Measurements from ENCODE around the gene PFAS.
"Not testable (repeated sequence)": the region's sequence is repeated elsewhere in the genome, so short reads cannot be mapped to it uniquely, and the experiment has no call there.

Gene PFAS, protein sequence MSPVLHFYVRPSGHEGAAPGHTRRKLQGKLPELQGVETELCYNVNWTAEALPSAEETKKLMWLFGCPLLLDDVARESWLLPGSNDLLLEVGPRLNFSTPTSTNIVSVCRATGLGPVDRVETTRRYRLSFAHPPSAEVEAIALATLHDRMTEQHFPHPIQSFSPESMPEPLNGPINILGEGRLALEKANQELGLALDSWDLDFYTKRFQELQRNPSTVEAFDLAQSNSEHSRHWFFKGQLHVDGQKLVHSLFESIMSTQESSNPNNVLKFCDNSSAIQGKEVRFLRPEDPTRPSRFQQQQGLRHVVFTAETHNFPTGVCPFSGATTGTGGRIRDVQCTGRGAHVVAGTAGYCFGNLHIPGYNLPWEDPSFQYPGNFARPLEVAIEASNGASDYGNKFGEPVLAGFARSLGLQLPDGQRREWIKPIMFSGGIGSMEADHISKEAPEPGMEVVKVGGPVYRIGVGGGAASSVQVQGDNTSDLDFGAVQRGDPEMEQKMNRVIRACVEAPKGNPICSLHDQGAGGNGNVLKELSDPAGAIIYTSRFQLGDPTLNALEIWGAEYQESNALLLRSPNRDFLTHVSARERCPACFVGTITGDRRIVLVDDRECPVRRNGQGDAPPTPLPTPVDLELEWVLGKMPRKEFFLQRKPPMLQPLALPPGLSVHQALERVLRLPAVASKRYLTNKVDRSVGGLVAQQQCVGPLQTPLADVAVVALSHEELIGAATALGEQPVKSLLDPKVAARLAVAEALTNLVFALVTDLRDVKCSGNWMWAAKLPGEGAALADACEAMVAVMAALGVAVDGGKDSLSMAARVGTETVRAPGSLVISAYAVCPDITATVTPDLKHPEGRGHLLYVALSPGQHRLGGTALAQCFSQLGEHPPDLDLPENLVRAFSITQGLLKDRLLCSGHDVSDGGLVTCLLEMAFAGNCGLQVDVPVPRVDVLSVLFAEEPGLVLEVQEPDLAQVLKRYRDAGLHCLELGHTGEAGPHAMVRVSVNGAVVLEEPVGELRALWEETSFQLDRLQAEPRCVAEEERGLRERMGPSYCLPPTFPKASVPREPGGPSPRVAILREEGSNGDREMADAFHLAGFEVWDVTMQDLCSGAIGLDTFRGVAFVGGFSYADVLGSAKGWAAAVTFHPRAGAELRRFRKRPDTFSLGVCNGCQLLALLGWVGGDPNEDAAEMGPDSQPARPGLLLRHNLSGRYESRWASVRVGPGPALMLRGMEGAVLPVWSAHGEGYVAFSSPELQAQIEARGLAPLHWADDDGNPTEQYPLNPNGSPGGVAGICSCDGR (N-terminal part only)

DNA sequence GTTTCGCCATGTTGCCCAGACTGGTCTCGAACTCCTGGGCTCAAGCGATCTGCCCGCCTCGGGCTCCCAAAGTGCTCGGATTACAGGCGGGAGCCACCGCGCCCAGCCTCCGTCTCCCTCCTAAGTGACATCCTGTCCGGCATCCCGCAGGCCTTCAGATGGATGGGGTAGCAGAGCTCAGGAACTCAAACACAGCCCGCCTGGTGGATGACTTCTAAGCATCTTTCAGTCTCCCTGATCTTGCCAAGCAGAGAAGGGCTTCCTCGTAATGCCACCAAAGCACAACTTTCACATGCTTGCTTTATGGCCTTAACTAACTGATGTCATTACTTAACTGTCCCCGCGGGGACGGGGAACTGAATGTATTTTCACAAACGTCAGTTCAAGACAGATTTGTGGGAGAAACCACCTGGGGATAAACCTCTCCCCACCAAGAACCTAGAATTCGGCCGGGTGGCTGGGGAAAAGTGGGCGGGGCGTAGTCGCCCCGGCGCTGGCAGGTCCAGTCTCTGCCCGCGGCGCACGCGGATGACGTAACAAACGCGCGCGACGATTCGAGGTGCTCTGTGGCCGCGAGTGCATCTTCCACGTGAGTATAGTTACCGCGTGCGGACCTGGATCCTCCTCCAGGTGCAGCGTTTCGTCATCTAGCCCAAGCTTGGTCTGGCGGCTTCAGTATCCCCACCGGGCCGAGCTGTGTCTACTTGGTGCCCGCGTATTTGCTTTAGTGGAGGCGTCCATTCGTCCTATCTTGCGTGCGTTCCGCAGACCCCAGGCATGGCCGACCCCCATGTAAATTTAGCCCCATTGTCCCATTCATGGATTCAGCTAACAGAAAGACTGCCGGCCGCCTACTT, at the start of gene PFAS:
Gene PFAS (plus strand): TSS at position 539 of the 857 bp plus-strand sequence. CDS start 4,649 bp downstream, outside the sequence.
- peak; percentile 95 for DNase-seq (ENCODE audit: low spot score)

DNA sequence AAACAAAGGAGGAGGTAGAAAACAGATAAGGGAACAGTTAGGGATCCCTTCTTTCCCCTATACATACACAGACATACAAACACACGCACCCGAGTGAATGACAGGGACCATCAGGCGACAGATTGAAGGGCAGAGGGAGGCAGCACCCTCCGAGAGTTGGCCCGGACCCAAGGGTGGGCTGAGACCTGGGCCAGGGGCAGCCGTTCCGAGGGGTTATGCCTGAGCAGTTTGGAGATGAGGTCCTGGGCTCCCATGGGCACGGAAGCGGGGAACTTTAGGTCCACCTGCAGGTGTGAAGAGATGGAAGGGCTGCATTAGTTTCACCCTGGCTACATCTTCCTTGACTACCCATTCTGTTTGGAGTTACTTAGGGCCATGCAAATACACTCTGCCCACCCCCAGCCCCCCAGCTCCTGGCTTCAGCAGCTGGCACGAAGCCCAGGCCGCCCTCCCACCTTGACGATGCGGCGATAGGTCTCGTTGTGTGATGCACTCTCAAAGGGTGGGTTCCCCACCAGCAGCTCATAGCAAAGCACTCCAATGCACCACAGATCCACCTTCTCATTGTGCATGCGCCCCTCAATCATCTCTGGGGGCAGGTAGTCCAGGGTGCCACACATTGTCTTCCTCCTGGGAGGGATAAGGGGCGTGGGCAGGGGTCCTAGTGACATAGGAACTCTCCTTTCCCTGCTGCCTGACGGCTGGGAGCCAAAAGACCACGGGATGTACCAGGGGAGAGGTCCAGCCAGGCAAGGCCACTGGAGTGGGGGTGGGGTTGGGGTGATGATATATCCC, 44.1 kb upstream of the PFAS start:
- no peak for DNase-seq (ENCODE audit: low spot score)

DNA sequence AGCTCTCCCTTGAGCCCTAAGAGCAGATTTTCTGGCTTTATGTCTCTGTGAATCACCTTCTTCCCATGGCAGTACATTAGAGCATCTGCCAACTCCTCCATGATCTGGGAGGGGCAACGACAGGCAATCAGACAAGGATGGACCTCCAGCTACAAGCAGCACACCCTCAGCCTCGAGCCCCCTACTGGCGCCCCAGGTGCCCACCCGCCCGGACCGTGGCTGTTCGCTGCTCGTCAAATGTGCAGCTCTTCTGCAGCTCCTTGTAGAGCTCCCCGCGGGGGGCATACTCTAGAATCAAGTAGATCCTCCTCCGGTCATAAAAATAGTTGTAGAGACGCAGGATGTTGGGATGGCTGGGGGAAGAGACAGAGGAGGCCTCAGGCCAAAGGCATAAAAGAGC, 42.6 kb upstream of the PFAS start:
- DNase-seq (ENCODE audit: low spot score) = no peak

DNA sequence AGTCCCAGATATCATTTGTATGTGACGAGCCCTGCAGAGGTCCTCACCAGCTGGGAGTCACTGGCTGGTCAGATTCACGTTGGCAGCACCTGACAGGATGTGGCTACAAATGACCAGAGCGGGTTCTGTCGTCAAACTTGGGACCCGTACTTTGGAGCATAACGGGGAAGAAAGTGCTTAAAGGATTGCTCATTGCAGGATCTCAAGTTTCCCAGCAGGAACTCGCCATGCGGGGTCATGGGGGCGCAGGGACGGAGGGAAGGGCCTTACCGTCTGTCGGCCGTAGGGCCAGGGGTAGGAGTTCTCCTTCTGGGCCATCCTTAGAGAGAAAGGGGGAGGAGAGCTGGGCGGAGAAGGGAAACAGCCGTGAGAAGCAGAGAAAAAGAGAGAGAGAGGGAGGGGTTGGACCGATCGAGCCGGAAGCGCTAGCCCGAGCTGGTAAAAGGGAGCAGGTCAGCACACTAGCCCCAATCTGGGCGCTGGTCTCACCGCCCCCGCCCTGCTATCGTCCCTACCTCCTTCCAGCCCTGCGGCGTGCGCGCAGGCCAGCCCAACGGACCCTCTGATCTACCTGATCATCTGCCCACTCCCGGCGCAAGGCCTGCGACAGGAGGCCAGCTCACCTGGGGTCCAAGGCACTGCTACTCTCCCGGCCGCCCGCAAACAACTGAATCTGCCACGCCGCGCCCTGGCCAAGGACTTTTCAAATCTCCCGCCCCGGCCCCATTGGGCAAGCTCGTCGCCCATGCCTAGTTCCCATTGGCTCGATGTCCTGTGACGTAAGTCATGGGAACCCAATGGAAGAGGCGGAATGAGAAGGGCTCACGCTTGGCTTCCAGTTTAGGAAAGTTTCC, 39.0 kb upstream of the PFAS start, which contains the start of gene AURKB:
Gene AURKB (minus strand): TSS at position 669 of the 854 bp plus-strand sequence. CDS start 351 bp downstream, at position 318.
- peak; percentile 97 for DNase-seq (ENCODE audit: low spot score)

DNA sequence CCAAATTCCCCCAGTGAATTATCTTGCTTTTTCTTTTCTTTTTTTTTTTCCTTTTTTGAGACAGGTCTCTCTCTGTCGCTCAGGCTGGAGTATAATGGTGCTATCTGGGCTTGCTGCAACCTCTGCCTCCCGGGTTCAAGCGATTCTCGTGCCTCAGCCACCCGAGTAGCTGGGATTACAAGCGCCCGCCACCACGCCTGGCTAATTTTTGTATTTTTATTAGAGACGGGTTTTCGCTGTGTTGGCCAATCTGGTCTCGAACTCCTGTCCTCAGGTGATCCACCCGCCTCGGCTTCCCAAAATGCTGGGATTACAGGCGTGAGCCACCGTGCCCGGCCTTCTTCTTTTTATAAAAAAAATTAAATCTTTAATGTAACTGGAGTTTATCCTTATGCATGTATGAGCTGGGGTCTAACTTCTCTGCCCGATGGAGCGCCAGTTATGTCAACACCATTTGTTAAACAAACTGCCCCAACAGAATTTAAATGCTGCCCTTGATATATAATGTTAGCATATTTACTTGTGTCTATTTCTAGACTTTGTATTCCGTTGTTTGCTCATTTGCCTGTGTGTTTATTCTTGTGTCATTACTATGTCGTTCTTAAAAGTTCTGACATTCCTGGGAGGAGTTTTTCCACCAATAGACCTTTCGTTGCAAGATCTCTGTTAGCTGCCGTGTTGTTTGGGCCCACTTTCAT, 38.2 kb upstream of the PFAS start:
- DNase-seq (ENCODE audit: low spot score) = no peak

DNA sequence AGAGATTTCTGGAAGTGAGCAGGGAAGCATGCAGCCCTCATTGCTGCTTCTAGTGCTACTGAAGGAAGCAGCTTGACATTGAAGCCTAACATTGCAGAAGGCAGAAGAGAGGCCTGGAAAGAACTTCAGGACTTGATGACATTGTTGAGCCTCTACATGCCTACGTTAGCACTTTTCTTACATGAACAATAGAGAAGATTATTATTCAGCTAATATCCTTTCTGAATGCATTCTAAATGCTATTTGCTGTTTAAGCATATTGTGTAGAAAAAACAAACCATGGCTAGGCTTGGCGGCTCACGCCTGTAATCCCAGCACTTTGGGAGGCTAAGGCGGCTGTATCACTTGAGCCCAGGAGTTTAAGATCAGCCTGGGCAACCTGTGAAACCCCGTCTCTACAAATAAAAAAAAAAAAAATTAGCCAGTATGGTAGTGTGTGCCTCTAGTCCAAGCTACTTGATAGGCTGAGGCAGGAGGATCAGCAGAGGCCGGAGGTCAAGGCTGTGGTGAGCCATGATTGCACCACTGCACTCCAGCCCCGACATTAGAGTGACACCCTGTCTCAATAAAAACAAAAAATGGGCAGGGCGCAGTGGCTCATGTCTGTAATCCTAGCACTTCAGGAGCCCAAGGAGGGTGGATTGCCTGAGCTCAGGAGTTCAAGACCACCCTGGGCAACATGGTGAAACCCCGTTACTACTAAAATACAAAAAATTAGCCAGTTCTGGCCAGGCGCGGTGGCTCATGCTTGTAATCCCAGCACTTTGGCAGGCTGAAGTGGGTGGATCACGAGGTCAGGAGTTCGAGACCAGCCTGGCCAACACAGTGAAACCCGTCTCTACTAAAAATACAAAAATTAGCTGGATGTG, 36.5 kb upstream of the PFAS start:
- DNase-seq (ENCODE audit: low spot score) = no peak

DNA sequence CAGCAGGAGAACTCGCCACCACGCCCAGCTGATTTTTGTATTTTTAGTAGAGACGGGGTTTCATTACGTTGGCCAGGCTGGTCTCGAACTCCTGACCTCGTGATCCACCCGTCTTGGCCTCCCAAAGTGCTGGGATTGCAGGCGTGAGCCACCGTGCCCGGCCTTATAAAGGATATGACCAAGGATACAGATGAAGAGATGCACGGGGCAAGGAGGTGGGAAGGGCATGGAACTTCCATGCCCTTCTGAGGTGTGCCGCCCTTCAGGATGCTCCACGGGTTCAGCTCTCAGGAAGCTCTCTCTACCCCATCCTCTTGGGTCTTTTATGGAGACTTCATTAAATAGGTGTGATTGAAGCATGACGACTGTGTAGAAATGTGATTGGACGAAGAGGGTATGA, 35.1 kb upstream of the PFAS start:
- DNase-seq (ENCODE audit: low spot score) = not testable (repeated sequence)

DNA sequence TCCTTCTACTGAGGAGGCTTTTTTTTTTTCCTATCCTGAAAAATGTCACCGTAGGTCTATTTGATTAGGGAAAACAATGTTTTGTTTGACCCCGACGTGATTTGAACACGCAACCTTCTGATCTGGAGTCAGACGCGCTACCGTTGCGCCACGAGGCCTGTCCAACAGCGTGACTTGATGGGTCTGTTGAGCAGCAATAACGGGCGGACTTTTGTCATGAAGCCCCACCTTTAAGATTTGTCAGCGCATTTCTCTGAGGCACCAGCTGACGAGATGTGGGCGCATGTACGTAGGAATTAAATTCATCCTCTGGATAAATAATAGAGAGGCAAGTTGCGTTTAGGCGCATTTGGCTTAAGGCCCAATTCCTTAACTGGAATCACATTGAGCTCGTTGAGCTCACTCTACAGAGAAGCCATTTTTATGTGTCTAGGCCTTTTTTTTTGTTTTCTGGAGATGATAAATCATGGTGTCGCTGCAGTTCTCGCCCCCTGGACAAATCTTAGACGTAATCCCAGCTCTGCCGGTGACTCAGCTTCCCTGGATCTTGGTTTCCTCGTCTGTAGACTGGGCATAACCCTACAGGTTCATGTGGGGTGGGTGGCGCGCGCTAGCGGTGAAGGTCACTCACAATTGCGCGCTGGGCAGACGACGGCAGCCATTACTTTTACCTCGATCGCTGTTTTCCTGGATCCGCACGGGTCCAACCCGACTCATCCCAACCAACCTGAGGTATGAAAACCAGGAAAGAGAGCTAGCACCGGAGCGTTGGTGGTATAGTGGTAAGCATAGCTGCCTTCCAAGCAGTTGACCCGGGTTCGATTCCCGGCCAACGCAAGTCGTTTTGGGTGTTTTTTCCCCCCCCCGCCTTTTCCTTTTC, 28.1 kb upstream of the PFAS start:
- peak; percentile 72 for DNase-seq (ENCODE audit: low spot score)

DNA sequence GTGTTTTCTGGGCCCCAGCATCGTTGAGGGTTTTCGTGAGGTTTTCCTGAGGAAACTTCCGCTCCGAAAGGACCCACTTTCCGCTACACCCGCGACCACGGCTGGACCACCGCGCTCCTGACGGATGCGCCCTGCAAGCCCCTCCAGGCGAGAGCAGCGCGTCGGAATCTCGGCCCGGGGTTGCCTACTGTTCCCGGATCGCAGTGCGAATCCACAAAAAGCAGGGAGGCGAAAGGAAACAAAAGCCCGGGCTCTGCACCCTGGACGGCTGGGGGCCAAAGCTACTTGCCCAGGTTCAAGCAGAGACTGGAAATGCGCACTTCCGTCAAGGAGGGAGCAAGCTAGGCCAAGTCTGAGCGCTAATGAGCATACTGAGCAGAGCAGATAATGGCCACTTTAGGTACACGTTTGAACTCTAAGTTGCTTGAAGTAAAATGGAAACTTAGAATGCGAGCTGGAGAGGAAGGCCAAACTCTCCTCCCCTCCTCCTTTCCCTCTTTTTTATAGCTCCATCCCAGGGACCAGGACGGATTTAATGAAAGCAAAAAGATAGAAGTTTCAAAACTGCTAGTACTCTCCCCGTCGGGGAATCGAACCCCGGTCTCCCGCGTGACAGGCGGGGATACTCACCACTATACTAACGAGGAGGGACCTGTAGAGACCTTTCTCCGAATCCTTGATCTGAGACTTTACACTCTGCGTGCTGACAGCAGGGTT, 27.3 kb upstream of the PFAS start:
- peak; percentile 60 for DNase-seq (ENCODE audit: low spot score)

DNA sequence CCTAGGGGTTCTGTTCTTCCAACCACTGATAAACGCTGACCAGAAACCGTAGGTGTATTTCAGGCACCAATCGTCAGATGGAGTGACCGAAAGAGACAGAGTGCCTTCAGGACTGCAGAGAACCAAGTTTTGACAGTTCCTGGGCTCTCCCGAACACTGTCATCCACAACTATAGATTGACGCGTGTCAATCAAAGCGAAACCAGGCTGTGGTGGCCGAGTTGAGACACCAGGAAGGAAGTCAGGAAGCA, 26.8 kb upstream of the PFAS start:
- DNase-seq (ENCODE audit: low spot score) = no peak

DNA sequence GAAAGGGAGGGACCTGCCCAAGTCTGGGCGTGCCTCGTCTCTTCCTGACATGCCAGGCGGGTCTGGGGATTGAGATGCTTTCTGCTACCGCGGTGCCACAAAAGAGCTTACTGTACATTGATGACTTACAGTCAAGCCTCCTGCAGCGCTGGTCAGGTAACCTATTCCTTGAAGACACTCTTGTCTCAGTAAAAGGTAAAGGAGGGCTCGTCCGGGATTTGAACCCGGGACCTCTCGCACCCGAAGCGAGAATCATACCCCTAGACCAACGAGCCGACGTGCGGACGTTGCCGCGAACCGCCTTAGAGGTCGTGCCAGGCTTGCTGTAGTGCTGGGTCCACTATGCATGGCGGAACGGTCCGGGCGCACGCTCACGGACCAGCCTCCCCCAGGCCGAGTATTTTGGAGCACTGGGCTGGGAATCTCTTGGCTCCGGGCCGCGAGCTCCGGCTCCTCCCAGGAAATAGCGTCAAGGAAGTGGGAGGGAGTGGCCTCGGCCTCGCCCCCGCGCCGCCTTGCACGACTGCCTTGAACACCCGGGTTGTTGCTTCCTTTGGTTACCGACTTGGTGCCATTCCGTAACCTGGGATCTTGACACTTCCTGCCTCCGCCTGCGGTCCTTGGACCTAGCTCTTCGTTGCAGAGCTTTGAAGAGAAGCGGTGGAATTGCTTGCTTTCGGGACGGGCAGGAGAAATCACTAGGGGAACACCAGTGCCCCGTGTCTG, 26.3 kb upstream of the PFAS start:
- DNase-seq (ENCODE audit: low spot score) = peak; percentile 90

DNA sequence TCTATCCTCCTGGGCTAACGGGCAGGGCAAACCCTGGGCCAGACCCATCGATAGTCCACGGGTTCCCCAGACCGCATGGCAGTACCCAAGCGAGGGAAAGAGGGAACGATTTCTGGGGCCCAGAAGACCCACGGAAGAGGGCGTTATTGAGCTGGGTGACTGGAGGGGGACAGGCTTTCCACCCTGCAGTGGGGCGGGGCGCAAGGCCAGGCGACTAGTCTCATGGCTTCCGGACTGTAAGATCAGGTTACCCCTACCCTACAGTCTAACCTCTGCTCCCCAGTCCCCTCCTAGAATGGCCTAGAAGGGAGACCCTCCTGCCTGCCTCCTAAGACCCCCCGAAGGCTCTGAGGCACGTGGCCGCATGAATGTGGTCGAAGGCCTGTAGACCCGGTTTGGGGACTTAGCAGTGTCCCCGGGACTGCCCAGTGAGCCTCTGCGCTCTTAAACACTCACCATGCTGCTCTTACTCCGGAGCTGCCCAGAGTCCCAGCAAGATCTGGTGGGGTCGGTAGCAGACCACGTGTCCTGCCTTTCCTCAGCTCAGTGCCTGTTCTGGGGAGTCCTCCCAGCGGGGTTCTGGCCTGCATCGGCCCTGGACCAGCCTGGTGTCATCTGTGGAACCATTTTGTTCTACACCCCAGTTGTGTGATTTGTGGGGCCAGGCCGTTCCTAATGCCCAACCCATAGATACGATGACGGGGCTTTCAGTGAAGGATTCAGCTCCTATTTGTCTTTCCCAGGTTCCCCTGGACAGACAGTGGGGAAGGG, 25.5 kb upstream of the PFAS start:
- peak; percentile 42 for DNase-seq (ENCODE audit: low spot score)

DNA sequence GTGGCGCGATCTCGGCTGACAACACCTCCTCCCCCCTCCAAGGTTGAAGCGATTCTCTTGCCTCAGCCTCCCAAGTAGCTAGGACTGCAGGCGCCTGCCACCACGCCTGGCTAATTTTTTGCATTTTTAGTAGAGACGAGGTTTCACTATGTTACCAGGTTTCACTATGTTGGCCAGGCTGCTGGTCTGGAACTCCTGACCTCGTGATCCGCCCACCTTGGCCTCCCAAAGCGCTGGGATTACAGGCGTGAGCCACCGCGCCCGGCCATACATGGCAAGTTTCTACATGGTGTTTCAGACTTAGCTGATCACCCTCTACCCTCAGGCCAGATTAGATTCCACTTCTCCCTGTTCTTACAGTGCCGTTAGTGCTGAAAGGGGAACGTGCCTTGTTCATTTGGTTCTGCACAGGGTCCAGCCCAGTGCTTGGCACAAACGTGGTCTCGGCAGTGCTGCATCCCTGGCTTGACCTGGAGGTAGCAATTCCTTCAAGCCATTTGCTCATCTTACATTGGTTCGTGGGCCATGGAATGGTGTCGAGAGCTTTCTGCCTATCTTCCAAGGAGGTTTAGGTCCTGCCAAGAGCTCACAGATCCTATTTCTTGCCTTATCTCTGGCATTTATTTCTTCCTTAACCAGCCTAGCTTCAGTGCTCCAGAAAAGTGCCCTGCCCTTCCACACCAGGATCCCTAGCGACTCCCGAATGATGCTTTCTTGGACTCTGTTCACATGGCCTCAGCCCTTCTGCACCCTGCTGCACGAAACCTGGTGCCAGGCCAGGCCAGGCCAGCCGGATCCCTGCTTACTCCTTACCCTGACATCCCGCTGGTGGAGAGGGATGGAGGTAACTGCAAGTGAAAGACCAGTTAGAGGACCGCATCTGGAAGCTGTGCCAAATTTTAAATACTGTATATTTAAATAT, 23.9 kb upstream of the PFAS start:
- DNase-seq (ENCODE audit: low spot score) = no peak
